Fibroblast of the aortic adventitia (primary cell): ENCODE results near the gene MAPK8IP1. TPM values are rescaled to one million over a fixed set of nuclear protein-coding genes. Genes with fewer than 3 reads are reported as not detected.

ENCODE experiments used
- DNase-seq: peaks from one replicate; pipeline ENCODE4 v3.0.0-alpha.2; 2010; ENCODE audit warnings: low read depth
- H3K4me3 ChIP-seq: 2 replicates; pipeline ENCODE4 v1.5.1; 2011; ENCODE audit warnings: low read depth, mild to moderate bottlenecking, control low read depth, low read length, moderate library complexity
- CTCF ChIP-seq: IDR thresholded peaks from 2 replicates; pipeline ENCODE4 v1.5.1; 2011; ENCODE audit warnings: mild to moderate bottlenecking, low read length, control low read depth, inconsistent platforms; ENCODE audit not compliant: insufficient read depth
- total RNA-seq: library from RNA; depleted of rRNA; stranded (reverse); fragments of >200 nt; gene quantifications from 2 replicates; pipeline ENCODE4 v1.2.3, GENCODE V29; 2012; ENCODE audit warnings: low replicate concordance

MAPK8IP1 gene
- total RNA-seq, 1 donor: 8.1 TPM

DNA sequence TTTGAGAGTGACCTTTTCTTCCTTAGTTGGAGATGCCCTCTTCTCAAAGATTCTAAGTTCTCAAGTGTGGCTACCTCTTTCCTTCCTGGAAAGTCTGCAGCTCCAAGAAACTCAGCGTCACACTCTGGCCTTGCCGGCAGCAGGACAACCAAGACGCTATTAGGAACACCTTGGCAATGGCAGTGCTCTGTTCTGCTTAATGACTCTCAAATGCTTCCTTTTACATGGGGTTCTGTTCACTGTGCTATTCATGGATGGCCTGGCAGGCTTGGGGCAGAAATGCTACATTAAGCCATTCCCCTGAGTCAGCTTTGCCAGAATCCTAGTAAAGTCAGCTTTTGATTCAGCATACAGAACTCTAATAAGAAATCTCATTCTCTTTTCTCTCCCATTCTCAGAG lies 62.9 kb downstream of the MAPK8IP1 start:
- no peak overlapping the region for H3K4me3 ChIP-seq
- no peak for DNase-seq
- TF ChIP-seq CTCF: no peak

- no peak overlapping the region for H3K4me3 ChIP-seq
- no peak for TF ChIP-seq CTCF
- peak; percentile 76 for DNase-seq
Measured at GRCh38 chr11:45949992-45950407, 64.5 kb downstream of the MAPK8IP1 start.

Other genes starting within 250 kb of the MAPK8IP1 start
- gene CHST1, start 220.0 kb upstream of the MAPK8IP1 start, total RNA-seq: 0.09 and 0.82 TPM in 2 replicates
- 2.7 and 6.2 TPM in 2 replicates for gene SLC35C1, start 80.5 kb upstream of the MAPK8IP1 start, total RNA-seq
- gene CRY2, start 38.2 kb upstream of the MAPK8IP1 start, total RNA-seq: 12.6 and 19.6 TPM in 2 replicates
- gene FREY1, start 21.6 kb downstream of the MAPK8IP1 start, total RNA-seq: 1.6 TPM in 1 of 2 replicates, not detected in the other
- 14.6 and 24.0 TPM in 2 replicates for gene PEX16, start 32.2 kb downstream of the MAPK8IP1 start, total RNA-seq
- gene LARGE2, start 37.0 kb downstream of the MAPK8IP1 start, total RNA-seq: not detected in 2 replicates
- gene PHF21A, start 235.8 kb downstream of the MAPK8IP1 start, total RNA-seq: 22.5 and 24.0 TPM in 2 replicates